NCI-H1694 treated with DMSO at 0.1 percent for 48 hours (cell line): ENCODE measurements around the gene CEP120.
"Not testable (repeated sequence)": the region's sequence is repeated elsewhere in the genome, so short reads cannot be mapped to it uniquely, and the experiment has no call there.

Experiments used
- DNase-seq: peaks from one replicate; lab custom pipeline; 2025; lab: John Stamatoyannopoulos, UW

Gene CEP120

GRCh38 chr5:123438902-123439301, 15.7 kb upstream of the CEP120 start:
- no peak for DNase-seq

- DNase-seq = no peak
These were observed 15.0 kb upstream of the CEP120 start for GRCh38 chr5:123438244-123438643.

GRCh38 chr5:123436201-123436600, 13.0 kb upstream of the CEP120 start:
- DNase-seq = no peak

- no peak for DNase-seq
These were observed 11.6 kb upstream of the CEP120 start for GRCh38 chr5:123434796-123435195.

- DNase-seq = no peak
These were observed 10.4 kb upstream of the CEP120 start for GRCh38 chr5:123433596-123433995.

- DNase-seq = not testable (repeated sequence)
These were observed 7.2 kb upstream of the CEP120 start for GRCh38 chr5:123430441-123430840.

- DNase-seq = no peak
These were observed 6.8 kb upstream of the CEP120 start for GRCh38 chr5:123429993-123430392.

- DNase-seq = no peak
These were observed 6.2 kb upstream of the CEP120 start for GRCh38 chr5:123429221-123429954.

- DNase-seq = no peak
These were observed 5.5 kb upstream of the CEP120 start for GRCh38 chr5:123428521-123429220.

GRCh38 chr5:123427281-123427680, 4.1 kb upstream of the CEP120 start:
- DNase-seq = peak; percentile 74

- DNase-seq = no peak
These were observed 2.2 kb upstream of the CEP120 start for GRCh38 chr5:123425431-123425830.

GRCh38 chr5:123422433-123423277, 548 bp downstream of the CEP120 start:
- DNase-seq = peak; percentile 36

GRCh38 chr5:123421773-123422172, 1.4 kb downstream of the CEP120 start:
- no peak for DNase-seq

GRCh38 chr5:123414974-123415373, 8.2 kb downstream of the CEP120 start:
- DNase-seq = no peak

- no peak for DNase-seq
These were observed 11.0 kb downstream of the CEP120 start for GRCh38 chr5:123412206-123412605.

GRCh38 chr5:123401999-123402398, 21.2 kb downstream of the CEP120 start:
- not testable (repeated sequence) for DNase-seq

- DNase-seq = no peak
These were observed 21.9 kb downstream of the CEP120 start for GRCh38 chr5:123401320-123401719.

GRCh38 chr5:123400870-123401291, 22.3 kb downstream of the CEP120 start:
- DNase-seq = not testable (repeated sequence)

- DNase-seq = no peak
These were observed 25.0 kb downstream of the CEP120 start for GRCh38 chr5:123398058-123398733.

GRCh38 chr5:123397538-123397937, 25.7 kb downstream of the CEP120 start:
- DNase-seq = no peak

GRCh38 chr5:123391009-123391408, 32.2 kb downstream of the CEP120 start:
- DNase-seq = no peak

GRCh38 chr5:123389794-123390193, 33.4 kb downstream of the CEP120 start:
- no peak for DNase-seq
